Measurements from ENCODE around the gene MGME1.
"Not testable (repeated sequence)": the region's sequence is repeated elsewhere in the genome, so short reads cannot be mapped to it uniquely, and the experiment has no call there.

MGME1 gene

GRCh38 chr20:18016772-18017171 is 48.0 kb downstream of the MGME1 start:
- no peak for TF ChIP-seq CTCF (IDR thresholded peaks at IDR 0.05; ENCODE audit: low read depth, low read length)
- no peak for DNase-seq (ENCODE audit: low read depth in 2 of 2)
- no peak overlapping the region for H3K4me3 ChIP-seq (replicated peaks in 1 of 2; ENCODE audit: low read depth in 2 of 2, low read length in 2 of 2)

- no peak for DNase-seq (ENCODE audit: low read depth in 2 of 2)
- TF ChIP-seq CTCF (IDR thresholded peaks at IDR 0.05; ENCODE audit: low read depth, low read length), result no peak
- no peak overlapping the region for H3K4me3 ChIP-seq (replicated peaks in 1 of 2; ENCODE audit: low read depth in 2 of 2, low read length in 2 of 2)
Observed at GRCh38 chr20:18018100-18018499, 49.3 kb downstream of the MGME1 start.

- DNase-seq (ENCODE audit: low read depth in 2 of 2), result peak; percentile 32 to 39
- no peak overlapping the region for H3K4me3 ChIP-seq (replicated peaks in 1 of 2; ENCODE audit: low read depth in 2 of 2, low read length in 2 of 2)
- TF ChIP-seq CTCF (IDR thresholded peaks at IDR 0.05; ENCODE audit: low read depth, low read length), result peak; percentile 52
Observed at GRCh38 chr20:18019068-18019467, 50.2 kb downstream of the MGME1 start.

GRCh38 chr20:18020931-18021330 is 52.1 kb downstream of the MGME1 start:
- H3K4me3 ChIP-seq (replicated peaks in 1 of 2; ENCODE audit: low read depth in 2 of 2, low read length in 2 of 2), result no peak overlapping the region
- DNase-seq (ENCODE audit: low read depth in 2 of 2), result no peak
- no peak for TF ChIP-seq CTCF (IDR thresholded peaks at IDR 0.05; ENCODE audit: low read depth, low read length)

- no peak for TF ChIP-seq CTCF (IDR thresholded peaks at IDR 0.05; ENCODE audit: low read depth, low read length)
- DNase-seq (ENCODE audit: low read depth in 2 of 2), result no peak
Observed at GRCh38 chr20:18024606-18025127, 55.8 kb downstream of the MGME1 start.

GRCh38 chr20:18027011-18027410 is 58.2 kb downstream of the MGME1 start:
- H3K4me3 ChIP-seq (replicated peaks in 1 of 2; ENCODE audit: low read depth in 2 of 2, low read length in 2 of 2); DNase-seq (ENCODE audit: low read depth in 2 of 2): not testable (repeated sequence)

More at GRCh38 chr20:18024606-18025127, 55.8 kb downstream of the MGME1 start:
- no peak overlapping the region for H3K4me3 ChIP-seq (replicated peaks in 1 of 2; ENCODE audit: low read depth in 2 of 2, low read length in 2 of 2)

GRCh38 chr20:18030020-18030419 is 61.2 kb downstream of the MGME1 start:
- no peak overlapping the region for H3K4me3 ChIP-seq (replicated peaks in 1 of 2; ENCODE audit: low read depth in 2 of 2, low read length in 2 of 2)
- DNase-seq (ENCODE audit: low read depth in 2 of 2), result no peak
- TF ChIP-seq CTCF (IDR thresholded peaks at IDR 0.05; ENCODE audit: low read depth, low read length), result no peak

Data from cardiac fibroblast (primary cell).